Measurements from ENCODE around the gene C3orf80. TPM values are rescaled to one million over a fixed set of nuclear protein-coding genes. Genes with fewer than 3 reads are reported as not detected.
"Not testable (repeated sequence)": the region's sequence is repeated elsewhere in the genome, so short reads cannot be mapped to it uniquely, and the experiment has no call there.

Gene C3orf80
- polyA plus RNA-seq, 2 of the 4 experiments (the other 2 are of a cell fraction) = 1.7 to 3.7 TPM

DNA sequence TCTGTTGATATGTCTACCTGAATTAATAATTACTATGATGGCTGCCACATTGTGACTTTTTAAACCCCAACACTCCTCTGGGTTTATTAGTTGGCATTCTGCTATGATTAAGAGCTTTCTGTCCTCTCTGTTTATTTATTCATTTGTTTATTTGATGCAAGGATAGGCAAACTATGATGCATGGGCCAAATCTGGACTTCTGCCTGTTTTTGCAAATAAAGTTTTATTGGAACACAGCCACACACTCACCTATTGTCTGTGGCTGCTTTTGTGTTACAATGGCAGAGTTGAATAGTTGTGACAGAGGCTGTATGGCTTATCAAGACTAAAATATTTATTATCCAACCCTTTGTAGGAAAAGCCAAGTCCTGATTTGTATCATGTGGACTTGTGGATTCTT is 48.3 kb upstream of the C3orf80 start:
- POLR2A ChIA-PET = no interaction called here
- DNase-seq (ENCODE audit: low read depth in 1 of 2, low spot score in 1 of 2) (no peak), ATAC-seq (no peak), FAIRE-seq (no peak)
- TF ChIP-seq, protein P1, sequence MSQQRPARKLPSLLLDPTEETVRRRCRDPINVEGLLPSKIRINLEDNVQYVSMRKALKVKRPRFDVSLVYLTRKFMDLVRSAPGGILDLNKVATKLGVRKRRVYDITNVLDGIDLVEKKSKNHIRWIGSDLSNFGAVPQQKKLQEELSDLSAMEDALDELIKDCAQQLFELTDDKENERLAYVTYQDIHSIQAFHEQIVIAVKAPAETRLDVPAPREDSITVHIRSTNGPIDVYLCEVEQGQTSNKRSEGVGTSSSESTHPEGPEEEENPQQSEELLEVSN (IDR thresholded peaks at IDR 0.05; ENCODE audit: borderline replicate concordance, low read depth) = no peak
- no peak for TF ChIP-seq FOSL2 (IDR thresholded peaks at IDR 0.05)
- TF ChIP-seq FOSL2 (CRISPR knock-in tag; IDR thresholded peaks at IDR 0.05) = no peak
- no peak for TF ChIP-seq FOXS1 (CRISPR knock-in tag; IDR thresholded peaks at IDR 0.05)
- TF ChIP-seq KDM5A (IDR thresholded peaks at IDR 0.05) = no peak
- TF ChIP-seq, protein P2, sequence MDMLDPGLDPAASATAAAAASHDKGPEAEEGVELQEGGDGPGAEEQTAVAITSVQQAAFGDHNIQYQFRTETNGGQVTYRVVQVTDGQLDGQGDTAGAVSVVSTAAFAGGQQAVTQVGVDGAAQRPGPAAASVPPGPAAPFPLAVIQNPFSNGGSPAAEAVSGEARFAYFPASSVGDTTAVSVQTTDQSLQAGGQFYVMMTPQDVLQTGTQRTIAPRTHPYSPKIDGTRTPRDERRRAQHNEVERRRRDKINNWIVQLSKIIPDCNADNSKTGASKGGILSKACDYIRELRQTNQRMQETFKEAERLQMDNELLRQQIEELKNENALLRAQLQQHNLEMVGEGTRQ (IDR thresholded peaks at IDR 0.05) = no peak
- no peak for TF ChIP-seq NR3C1 (IDR thresholded peaks at IDR 0.05)
- H3K4me2 ChIP-seq = no peak overlapping the region
- CTCF ChIA-PET = interaction anchor here (0.6 to 1.4 kb wide), 3 partner anchors 9 to 27 kb away, joined by 3 to 4 read pairs (median 3); no protein-coding TSS in a partner anchor
- H3K9me3 ChIP-seq = no peaks in the 10 kb centered on the region
- no peak overlapping the region for H3K4me3 ChIP-seq
- no peak overlapping the region for H3K27ac ChIP-seq
- 0 out of 3 replicates have a peak, but pooled peaks cover 5% of the 10 kb centered on the region for H3K4me1 ChIP-seq

DNA sequence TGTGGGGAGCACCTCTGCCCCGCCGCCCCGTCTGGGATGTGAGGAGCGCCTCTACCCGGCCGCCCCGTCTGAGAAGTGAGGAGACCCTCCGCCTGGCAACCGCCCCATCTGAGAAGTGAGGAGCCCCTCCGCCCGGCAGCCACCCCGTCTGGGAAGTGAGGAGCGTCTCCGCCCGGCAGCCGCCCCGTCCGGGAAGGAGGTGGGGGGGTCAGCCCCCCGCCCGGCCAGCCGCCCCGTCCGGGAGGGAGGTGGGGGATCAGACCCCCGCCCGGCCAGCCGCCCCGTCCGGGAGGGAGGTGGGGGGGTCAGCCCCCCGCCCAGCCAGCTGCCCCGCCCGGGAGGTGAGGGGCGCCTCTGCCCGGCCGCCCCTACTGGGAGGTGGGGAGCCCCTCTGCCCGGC is 46.6 kb upstream of the C3orf80 start:
- 80% methylated on average over 2 of the region's 35 CpGs for WGBS (ENCODE audit: missing lambda C conversion rate)
- H3K9me3 ChIP-seq; H3K4me2 ChIP-seq; CTCF ChIA-PET; H3K27ac ChIP-seq; DNase-seq (ENCODE audit: low read depth in 1 of 2, low spot score in 1 of 2); H3K4me1 ChIP-seq; H3K4me3 ChIP-seq; FAIRE-seq; POLR2A ChIA-PET; ATAC-seq: not testable (repeated sequence)

DNA sequence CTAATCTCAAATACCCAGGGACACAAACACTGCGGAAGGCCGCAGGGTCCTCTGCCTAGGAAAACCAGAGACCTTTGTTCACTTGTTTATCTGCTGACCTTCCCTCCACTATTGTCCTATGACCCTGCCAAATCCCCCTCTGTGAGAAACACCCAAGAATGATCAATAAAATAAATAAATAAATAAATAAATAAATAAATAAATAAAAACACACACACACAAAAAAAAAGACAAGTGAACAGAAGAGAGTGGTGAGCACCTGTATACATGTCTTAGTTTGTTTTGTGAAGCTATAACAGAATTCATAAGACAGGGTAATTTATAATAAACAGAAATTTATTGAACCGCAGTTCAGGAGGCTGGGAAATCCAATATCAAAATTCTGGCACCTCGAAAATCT is 45.8 kb upstream of the C3orf80 start:
- FAIRE-seq = not testable (repeated sequence)

DNA sequence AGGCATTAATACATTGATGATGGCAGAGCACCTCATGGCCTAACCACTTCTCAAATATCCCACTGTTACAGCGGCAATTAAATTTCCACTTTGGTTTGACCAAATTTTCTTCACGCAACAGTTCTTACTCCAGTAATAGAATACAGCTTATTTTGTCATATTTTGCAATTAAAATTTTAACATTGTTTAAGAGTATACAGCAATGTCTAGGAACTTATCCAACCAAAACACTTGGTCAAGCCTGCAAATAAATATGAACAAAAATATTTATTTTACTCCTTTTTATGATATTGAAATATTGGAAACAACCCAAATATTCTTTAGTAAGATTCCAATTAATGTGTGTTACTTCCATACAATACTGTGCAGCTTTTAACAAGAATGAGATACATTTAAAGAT is 45.3 kb upstream of the C3orf80 start:
- no peak overlapping the region for H3K4me3 ChIP-seq
- no peak overlapping the region for H3K4me2 ChIP-seq
- ChIA-PET POLR2A (no interaction called here), CTCF (no interaction called here)
- DNase-seq (ENCODE audit: low read depth in 1 of 2, low spot score in 1 of 2) (no peak), ATAC-seq (no peak), FAIRE-seq (no peak)
- no peaks in the 10 kb centered on the region for H3K9me3 ChIP-seq
- H3K4me1 ChIP-seq = 0 out of 3 replicates have a peak, but pooled peaks cover 6% of the 10 kb centered on the region
- H3K27ac ChIP-seq = no peak overlapping the region
- WGBS (ENCODE audit: missing lambda C conversion rate) = 99% methylated on average over 2 of the region's 2 CpGs
- TF ChIP-seq, protein P3, sequence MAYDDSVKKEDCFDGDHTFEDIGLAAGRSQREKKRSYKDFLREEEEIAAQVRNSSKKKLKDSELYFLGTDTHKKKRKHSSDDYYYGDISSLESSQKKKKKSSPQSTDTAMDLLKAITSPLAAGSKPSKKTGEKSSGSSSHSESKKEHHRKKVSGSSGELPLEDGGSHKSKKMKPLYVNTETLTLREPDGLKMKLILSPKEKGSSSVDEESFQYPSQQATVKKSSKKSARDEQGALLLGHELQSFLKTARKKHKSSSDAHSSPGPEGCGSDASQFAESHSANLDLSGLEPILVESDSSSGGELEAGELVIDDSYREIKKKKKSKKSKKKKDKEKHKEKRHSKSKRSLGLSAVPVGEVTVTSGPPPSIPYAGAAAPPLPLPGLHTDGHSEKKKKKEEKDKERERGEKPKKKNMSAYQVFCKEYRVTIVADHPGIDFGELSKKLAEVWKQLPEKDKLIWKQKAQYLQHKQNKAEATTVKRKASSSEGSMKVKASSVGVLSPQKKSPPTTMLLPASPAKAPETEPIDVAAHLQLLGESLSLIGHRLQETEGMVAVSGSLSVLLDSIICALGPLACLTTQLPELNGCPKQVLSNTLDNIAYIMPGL (CRISPR knock-in tag; IDR thresholded peaks at IDR 0.05; ENCODE audit: borderline replicate concordance) = no peak
- no peak for TF ChIP-seq HOXB13 (CRISPR knock-in tag; IDR thresholded peaks at IDR 0.05; ENCODE audit: low read depth)
- TF ChIP-seq, protein P2 (IDR thresholded peaks at IDR 0.05) = no peak
- no peak for TF ChIP-seq ZFP36 (IDR thresholded peaks at IDR 0.05; ENCODE audit: borderline replicate concordance, partially characterized antibody)
- no peak for TF ChIP-seq POLR2AphosphoS2 (conservative IDR thresholded peaks at IDR 0.05; ENCODE audit: low read length)
- no peak for TF ChIP-seq TP53 (CRISPR knock-in tag; IDR thresholded peaks at IDR 0.05)
- TF ChIP-seq, protein P4, sequence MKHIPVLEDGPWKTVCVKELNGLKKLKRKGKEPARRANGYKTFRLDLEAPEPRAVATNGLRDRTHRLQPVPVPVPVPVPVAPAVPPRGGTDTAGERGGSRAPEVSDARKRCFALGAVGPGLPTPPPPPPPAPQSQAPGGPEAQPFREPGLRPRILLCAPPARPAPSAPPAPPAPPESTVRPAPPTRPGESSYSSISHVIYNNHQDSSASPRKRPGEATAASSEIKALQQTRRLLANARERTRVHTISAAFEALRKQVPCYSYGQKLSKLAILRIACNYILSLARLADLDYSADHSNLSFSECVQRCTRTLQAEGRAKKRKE (CRISPR knock-in tag; IDR thresholded peaks at IDR 0.05; ENCODE audit: low read depth) = no peak
- TF ChIP-seq EHF (CRISPR knock-in tag; IDR thresholded peaks at IDR 0.05) = no peak
- TF ChIP-seq FOSB (CRISPR knock-in tag; IDR thresholded peaks at IDR 0.05) = no peak
- TF ChIP-seq RARB (CRISPR knock-in tag; IDR thresholded peaks at IDR 0.05) = no peak
- no peak for TF ChIP-seq ESRRA (IDR thresholded peaks at IDR 0.05; ENCODE audit: borderline replicate concordance, low read length)
- no peak for TF ChIP-seq CBX8 (IDR thresholded peaks at IDR 0.05)
- no peak for TF ChIP-seq NPAS2 (CRISPR knock-in tag; IDR thresholded peaks at IDR 0.05; ENCODE audit: borderline replicate concordance)
- no peak for TF ChIP-seq ZSCAN20 (CRISPR knock-in tag; IDR thresholded peaks at IDR 0.05)
- no peak for TF ChIP-seq PHF8 (IDR thresholded peaks at IDR 0.05; ENCODE audit: borderline replicate concordance, low read depth)
- TF ChIP-seq, protein P5, sequence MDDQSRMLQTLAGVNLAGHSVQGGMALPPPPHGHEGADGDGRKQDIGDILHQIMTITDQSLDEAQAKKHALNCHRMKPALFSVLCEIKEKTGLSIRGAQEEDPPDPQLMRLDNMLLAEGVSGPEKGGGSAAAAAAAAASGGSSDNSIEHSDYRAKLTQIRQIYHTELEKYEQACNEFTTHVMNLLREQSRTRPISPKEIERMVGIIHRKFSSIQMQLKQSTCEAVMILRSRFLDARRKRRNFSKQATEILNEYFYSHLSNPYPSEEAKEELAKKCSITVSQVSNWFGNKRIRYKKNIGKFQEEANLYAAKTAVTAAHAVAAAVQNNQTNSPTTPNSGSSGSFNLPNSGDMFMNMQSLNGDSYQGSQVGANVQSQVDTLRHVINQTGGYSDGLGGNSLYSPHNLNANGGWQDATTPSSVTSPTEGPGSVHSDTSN (IDR thresholded peaks at IDR 0.05) = no peak
- no peak for TF ChIP-seq MYC (IDR thresholded peaks at IDR 0.05; ENCODE audit: borderline replicate concordance, low read length)
- TF ChIP-seq JUNB (IDR thresholded peaks at IDR 0.05) = no peak
- TF ChIP-seq, protein P6, sequence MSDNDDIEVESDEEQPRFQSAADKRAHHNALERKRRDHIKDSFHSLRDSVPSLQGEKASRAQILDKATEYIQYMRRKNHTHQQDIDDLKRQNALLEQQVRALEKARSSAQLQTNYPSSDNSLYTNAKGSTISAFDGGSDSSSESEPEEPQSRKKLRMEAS (IDR thresholded peaks at IDR 0.05) = no peak

More for the DNA sequence above, 45.8 kb upstream of the C3orf80 start:
- WGBS (ENCODE audit: missing lambda C conversion rate) = 64% methylated on average over 3 of the region's 4 CpGs
- H3K4me2 ChIP-seq; H3K4me3 ChIP-seq; H3K27ac ChIP-seq; ATAC-seq; H3K9me3 ChIP-seq; DNase-seq (ENCODE audit: low read depth in 1 of 2, low spot score in 1 of 2); H3K4me1 ChIP-seq; POLR2A ChIA-PET; CTCF ChIA-PET: not testable (repeated sequence)

Measured in A549 (cell line).